GM10847 (cell line): ENCODE data around the gene POLR1E.

Source experiments
- POLR2A ChIP-seq: IDR thresholded peaks from 2 replicates; pipeline ENCODE4 v1.6.1; 2011; ENCODE audit not compliant: insufficient read length; ENCODE audit errors: extremely low read depth

The POLR1E gene

DNA sequence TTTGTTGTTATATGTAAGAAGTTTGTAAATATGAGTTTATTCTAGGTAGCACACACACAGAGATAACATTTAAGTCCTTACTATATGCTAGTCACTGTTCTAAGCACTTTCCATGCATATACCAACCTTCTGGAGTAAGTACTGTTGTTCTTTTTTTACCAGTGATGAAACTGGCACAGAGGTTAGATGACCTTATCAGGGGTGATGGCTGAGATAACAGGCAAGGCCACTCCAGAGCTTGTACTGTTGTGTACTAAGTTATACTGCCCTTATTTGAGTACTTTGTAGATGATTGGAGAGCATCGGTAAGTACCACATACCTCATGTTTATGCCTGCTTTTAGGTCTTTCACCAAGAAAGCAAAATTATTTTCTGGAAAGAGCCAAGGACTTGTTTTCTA lies 6.2 kb downstream of the POLR1E start:
- no peak for TF ChIP-seq POLR2A

GRCh38 chr9:37495571-37495970 lies 9.8 kb downstream of the POLR1E start:
- no peak for TF ChIP-seq POLR2A

GRCh38 chr9:37496020-37496419 lies 10.3 kb downstream of the POLR1E start:
- no peak for TF ChIP-seq POLR2A

GRCh38 chr9:37497320-37497719 lies 11.6 kb downstream of the POLR1E start:
- no peak for TF ChIP-seq POLR2A

- no peak for TF ChIP-seq POLR2A
Measured at GRCh38 chr9:37498457-37498856, 12.7 kb downstream of the POLR1E start.

- TF ChIP-seq POLR2A: no peak
Measured at GRCh38 chr9:37499297-37499696, 13.5 kb downstream of the POLR1E start.

DNA sequence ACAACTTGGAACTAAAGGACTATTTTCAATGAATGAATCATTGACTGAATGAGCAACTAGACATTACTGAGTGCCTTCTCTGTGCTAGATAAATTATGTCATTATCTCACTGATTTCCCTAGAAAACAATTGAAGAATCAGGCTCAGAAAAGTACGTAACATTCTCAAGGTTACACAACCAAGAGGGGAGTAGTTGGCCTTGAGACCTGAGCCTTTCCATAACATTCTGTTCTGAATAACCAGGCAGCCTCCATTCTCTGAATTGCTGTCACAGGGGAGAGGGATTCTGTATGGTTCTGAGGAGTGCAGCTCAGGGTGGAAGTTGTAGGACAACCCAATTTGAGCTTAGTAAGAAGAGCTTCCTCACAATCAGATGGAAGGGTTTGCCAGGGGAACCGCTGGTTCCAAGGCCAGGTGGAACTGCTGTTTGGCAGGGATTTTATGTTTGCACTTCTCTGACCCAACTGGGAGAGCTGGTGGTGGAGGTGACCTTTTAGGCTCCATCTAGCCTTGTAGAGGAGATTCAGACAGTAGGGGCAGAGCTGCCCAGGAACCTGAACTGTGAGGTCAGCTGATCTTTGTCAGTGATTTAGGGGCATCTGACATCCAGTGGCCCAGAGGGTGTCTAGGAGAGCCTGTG lies 16.3 kb downstream of the POLR1E start:
- TF ChIP-seq POLR2A: no peak

GRCh38 chr9:37503736-37504135 lies 18.0 kb downstream of the POLR1E start:
- TF ChIP-seq POLR2A: no peak

GRCh38 chr9:37504605-37505004 lies 18.9 kb downstream of the POLR1E start:
- TF ChIP-seq POLR2A: no peak

DNA sequence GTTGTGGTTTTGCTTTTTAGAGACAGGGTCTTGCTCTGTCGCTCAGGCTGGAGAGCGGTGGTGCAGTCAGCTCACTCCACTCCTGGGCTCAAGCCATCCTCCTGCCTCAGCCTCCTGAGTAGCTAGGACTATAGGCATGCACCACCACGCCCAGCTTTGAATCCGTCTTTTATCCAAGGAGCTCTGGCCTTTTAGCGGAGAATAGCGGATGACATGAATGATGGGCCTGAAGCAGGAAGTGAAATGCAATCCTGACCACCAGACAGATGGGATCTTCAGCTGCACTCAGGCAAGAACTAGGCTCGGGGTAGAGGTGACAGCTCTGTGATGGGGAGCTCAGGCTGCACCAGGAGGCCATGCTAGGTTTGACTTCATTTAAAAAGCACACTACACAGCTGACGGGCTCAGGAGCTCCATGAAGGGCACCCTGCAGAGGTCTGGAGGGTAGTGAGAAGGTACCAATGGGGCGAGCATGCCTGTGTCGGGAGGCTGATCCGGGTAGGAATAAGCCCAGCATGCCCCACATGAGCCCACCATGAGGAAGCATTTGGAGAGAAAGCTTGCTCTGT lies 21.9 kb downstream of the POLR1E start:
- no peak for TF ChIP-seq POLR2A

- TF ChIP-seq POLR2A: no peak
Measured at GRCh38 chr9:37508135-37508833, 22.5 kb downstream of the POLR1E start.

- TF ChIP-seq POLR2A: no peak
Measured at GRCh38 chr9:37508834-37509206, 23.1 kb downstream of the POLR1E start.

DNA sequence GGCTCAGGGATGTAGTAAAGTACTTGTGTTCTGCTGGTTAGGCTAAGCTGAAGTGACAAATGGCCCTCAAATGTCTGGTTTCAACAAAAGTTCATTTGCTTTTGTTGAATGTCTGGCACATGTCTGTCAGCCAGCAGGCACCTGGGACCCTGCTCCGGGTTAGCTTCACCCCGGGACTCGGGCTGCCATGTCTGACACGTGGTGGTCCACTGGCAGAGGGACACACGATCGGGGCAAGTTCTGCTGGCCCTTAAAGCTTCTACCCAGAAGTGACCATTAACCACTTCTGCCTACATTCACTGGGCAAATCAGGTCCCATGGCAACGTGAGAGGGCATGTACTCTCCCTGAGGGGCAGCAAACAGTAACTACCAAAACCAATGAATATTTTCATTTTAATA lies 23.8 kb downstream of the POLR1E start:
- no peak for TF ChIP-seq POLR2A

DNA sequence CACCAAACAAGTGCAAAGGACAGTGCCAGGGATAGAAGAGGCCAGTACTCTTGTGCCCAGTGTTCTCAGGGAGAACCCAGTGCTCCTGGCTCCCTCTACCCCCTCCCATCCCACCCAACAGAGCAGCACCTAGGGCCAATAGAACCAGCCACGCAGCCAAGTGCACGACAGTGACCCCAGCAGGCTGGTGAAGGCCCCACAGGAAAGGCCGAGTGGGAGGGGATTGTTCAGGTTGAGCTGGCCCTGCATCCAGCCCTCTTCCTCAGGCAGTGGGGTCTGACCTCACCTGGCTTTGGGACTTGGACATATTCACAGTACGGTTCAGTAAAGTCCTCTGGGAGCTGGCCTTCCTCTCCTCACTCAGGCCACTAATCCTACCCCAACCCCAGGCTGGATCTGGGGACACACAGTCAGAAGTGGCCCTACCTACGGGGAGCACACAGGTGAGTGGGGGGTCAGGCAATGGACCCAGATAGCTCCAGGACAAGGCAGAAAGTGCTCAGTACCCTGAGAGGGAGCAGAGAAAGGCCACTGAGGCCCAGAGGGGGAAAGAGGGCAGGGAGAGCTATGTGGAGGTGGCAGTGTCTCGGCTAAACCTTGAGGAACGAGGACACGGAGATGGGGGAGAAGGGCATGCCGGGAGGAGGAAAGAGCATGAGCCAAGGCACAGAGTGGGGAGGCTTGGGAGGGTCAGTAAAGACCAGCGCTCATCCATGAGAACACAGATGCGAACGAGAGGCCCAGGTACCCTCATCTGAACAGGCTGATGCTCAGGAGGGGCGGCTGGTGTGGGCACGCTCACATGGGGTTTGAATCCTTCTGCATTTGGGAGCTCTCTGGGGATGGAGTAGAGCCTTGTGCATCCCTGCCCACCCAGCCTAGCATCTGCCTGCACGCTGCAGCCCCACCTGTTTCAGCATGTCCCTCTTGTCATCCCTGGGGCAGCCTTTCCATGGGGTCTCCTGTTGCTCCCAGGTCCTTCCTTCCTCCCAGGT lies 25.6 kb downstream of the POLR1E start:
- no peak for TF ChIP-seq POLR2A

- TF ChIP-seq POLR2A: no peak
Measured at GRCh38 chr9:37512437-37512836, 26.7 kb downstream of the POLR1E start.
